GM23248 (cell line): ENCODE results near the gene FSTL4. TPM values are rescaled to one million over a fixed set of nuclear protein-coding genes. Genes with fewer than 3 reads are reported as not detected.

ENCODE experiments used
- DNase-seq: peaks from one replicate; pipeline ENCODE4 v3.0.0-alpha.2; 2015
- H2AFZ ChIP-seq: fragments of 200-600 bp; sonication (generic); 2 replicates; pipeline ENCODE4 v1.6.1; 2016; ENCODE audit warnings: antibody characterized with exemption
- H3F3A ChIP-seq: fragments of 200-600 bp; sonication (generic); 2 replicates; pipeline ENCODE4 v1.6.1; 2016; ENCODE audit warnings: mild to moderate bottlenecking, antibody characterized with exemption, mixed run types; ENCODE audit not compliant: insufficient read depth
- H3K27ac ChIP-seq: fragments of 200-600 bp; sonication (generic); 2 replicates; pipeline ENCODE4 v1.5.1; 2016; ENCODE audit warnings: mild to moderate bottlenecking
- H3K27me3 ChIP-seq: fragments of 200-600 bp; sonication (generic); replicated peaks from 2 replicates; pipeline ENCODE4 v1.6.1; 2016; ENCODE audit warnings: mild to moderate bottlenecking; ENCODE audit not compliant: insufficient read depth
- H3K36me3 ChIP-seq: fragments of 200-600 bp; sonication (generic); 2 replicates; pipeline ENCODE4 v1.6.1; 2016; ENCODE audit warnings: low read depth, mild to moderate bottlenecking
- H3K4me1 ChIP-seq: fragments of 200-600 bp; sonication (generic); 2 replicates; pipeline ENCODE4 v1.6.1; 2016; ENCODE audit warnings: mild to moderate bottlenecking; ENCODE audit not compliant: insufficient read depth
- H3K4me2 ChIP-seq: fragments of 200-600 bp; sonication (generic); one replicate; pipeline ENCODE4 v1.6.1; 2016; ENCODE audit warnings: mild to moderate bottlenecking; ENCODE audit not compliant: unreplicated experiment
- H3K4me3 ChIP-seq: fragments of 200-600 bp; sonication (generic); 2 replicates; pipeline ENCODE4 v1.5.1; 2016; ENCODE audit warnings: mild to moderate bottlenecking
- H3K79me2 ChIP-seq: fragments of 200-600 bp; sonication (generic); 2 replicates; pipeline ENCODE4 v1.6.1; 2016; ENCODE audit warnings: mild to moderate bottlenecking; ENCODE audit not compliant: insufficient read depth
- H3K9ac ChIP-seq: fragments of 200-600 bp; sonication (generic); 2 replicates; pipeline ENCODE4 v1.6.1; 2016; ENCODE audit warnings: mild to moderate bottlenecking
- H3K9me2 ChIP-seq: fragments of 200-600 bp; sonication (generic); 2 replicates; pipeline ENCODE4 v1.6.1; 2016; ENCODE audit warnings: mixed run types, mild to moderate bottlenecking, moderate library complexity; ENCODE audit not compliant: insufficient read depth
- H3K9me3 ChIP-seq: fragments of 200-600 bp; sonication (generic); one replicate; pipeline ENCODE4 v1.6.1; 2017; ENCODE audit warnings: low read depth
- H4K20me1 ChIP-seq: fragments of 200-600 bp; sonication (generic); 2 replicates; pipeline ENCODE4 v1.6.0; 2016; ENCODE audit not compliant: insufficient read depth
- EZH2 ChIP-seq: fragments of 200-600 bp; sonication (generic); IDR thresholded peaks from 2 replicates; pipeline ENCODE4 v1.6.1; 2018; ENCODE audit warnings: antibody characterized with exemption, mild to moderate bottlenecking; ENCODE audit not compliant: insufficient read depth, poor library complexity, severe bottlenecking
- EZH2phosphoT487 ChIP-seq: fragments of 200-600 bp; sonication (generic); IDR thresholded peaks from 2 replicates; pipeline ENCODE4 v1.6.1; 2018; ENCODE audit warnings: antibody characterized with exemption, moderate library complexity, mild to moderate bottlenecking, low read depth; ENCODE audit not compliant: insufficient read depth
- WGBS, 2 experiments: methylation state at CpG; one replicate each; pipeline ENCODE4 v1.1.6; 2015 to 2017; ENCODE audit warnings: low lambda C conversion rate in 2 of 2, low coverage in 1 of 2; ENCODE audit errors: missing lambda C conversion rate in 2 of 2; 5-methylcytosine and 5-hydroxymethylcytosine counted together
- in situ Hi-C: fragments of 300-500 bp; cut with MboI; formaldehyde crosslinking; loops from 2 replicates; pipeline ENCODE4 v1.15.0; 2020
- polyA plus RNA-seq: library from polyadenylated mRNA; unstranded; fragments of >200 nt; fragmentation: Nextera tagmentation; extraction: Ambion mirVana; gene quantifications from 2 replicates; pipeline ENCODE4 v1.2.1, GENCODE V29; 2016
- total RNA-seq: library from RNA; depleted of rRNA; stranded (reverse); fragments of >200 nt; shearing (Covaris generic); gene quantifications from 2 replicates; pipeline ENCODE4 v1.2.3, GENCODE V29; 2014

Gene FSTL4
- total and polyA plus RNA-seq, 2 experiments from 2014 or later, result not detected

- no peaks in the 10 kb centered on the region; the same call in 1 of the 2 replicates for H3K4me1 ChIP-seq
- H3K4me2 ChIP-seq, result no peak overlapping the region
- no peak overlapping the region for H2AFZ ChIP-seq
- H3K27ac ChIP-seq, result no peak overlapping the region
- no peaks in the 10 kb centered on the region for H3K36me3 ChIP-seq
- H3K9ac ChIP-seq, result no peak overlapping the region
- H3K4me3 ChIP-seq, result no peak overlapping the region
- H3K9me2 ChIP-seq, result no peaks in the 10 kb centered on the region
- H3F3A ChIP-seq, result peaks cover 7% of the 10 kb centered on the region; the same call in 1 of the 2 replicates
- in situ Hi-C loops, result no loop called here
- H3K9me3 ChIP-seq, result no peaks in the 10 kb centered on the region
- H3K79me2 ChIP-seq, result no peaks in the 10 kb centered on the region
- DNase-seq, result peak; percentile 70
- no peaks in the 10 kb centered on the region for H3K27me3 ChIP-seq
- TF ChIP-seq EZH2 (no peak), EZH2phosphoT487 (no peak)
- H4K20me1 ChIP-seq, result no peaks in the 10 kb centered on the region
- WGBS, 2 experiments, result 10 to 18% methylated on average over 8 of the region's 8 CpGs
Observed at GRCh38 chr5:133273661-133274596, 338.4 kb downstream of the FSTL4 start.

GRCh38 chr5:133272345-133272744 lies 340.0 kb downstream of the FSTL4 start:
- no peak overlapping the region for H2AFZ ChIP-seq
- no peaks in the 10 kb centered on the region for H4K20me1 ChIP-seq
- H3K9ac ChIP-seq, result no peak overlapping the region
- H3K9me2 ChIP-seq, result no peaks in the 10 kb centered on the region
- TF ChIP-seq EZH2phosphoT487, result no peak
- no peak for TF ChIP-seq EZH2
- H3K4me3 ChIP-seq, result no peak overlapping the region
- no peaks in the 10 kb centered on the region for H3K9me3 ChIP-seq
- no peak overlapping the region for H3K4me2 ChIP-seq
- DNase-seq, result no peak
- H3K36me3 ChIP-seq, result no peaks in the 10 kb centered on the region
- peaks cover 7% of the 10 kb centered on the region; the same call in 1 of the 2 replicates for H3F3A ChIP-seq
- in situ Hi-C loops, result no loop called here
- no peaks in the 10 kb centered on the region; the same call in 1 of the 2 replicates for H3K4me1 ChIP-seq
- no peaks in the 10 kb centered on the region for H3K79me2 ChIP-seq
- WGBS, 2 experiments, result 37 to 38% methylated on average over 16 of the region's 16 CpGs
- H3K27me3 ChIP-seq, result no peaks in the 10 kb centered on the region
- no peak overlapping the region for H3K27ac ChIP-seq

- in situ Hi-C loops, result no loop called here
- no peak for DNase-seq
Observed at GRCh38 chr5:133271606-133272005, 340.7 kb downstream of the FSTL4 start.

GRCh38 chr5:133269691-133270090 lies 342.6 kb downstream of the FSTL4 start:
- Histone ChIP-seq H3K27ac (no peak overlapping the region), H2AFZ (no peak overlapping the region), H3K36me3 (no peaks in the 10 kb centered on the region), H3F3A (peaks cover 7% of the 10 kb centered on the region; the same call in 1 of the 2 replicates), H4K20me1 (no peaks in the 10 kb centered on the region), H3K27me3 (no peaks in the 10 kb centered on the region), H3K79me2 (no peaks in the 10 kb centered on the region), H3K9ac (no peak overlapping the region), H3K4me1 (no peaks in the 10 kb centered on the region; the same call in 1 of the 2 replicates), H3K4me2 (no peak overlapping the region), H3K4me3 (no peak overlapping the region), H3K9me2 (no peaks in the 10 kb centered on the region), H3K9me3 (no peaks in the 10 kb centered on the region)
- in situ Hi-C loops, result no loop called here
- no peak for DNase-seq
- WGBS, 2 experiments, result 59 to 62% methylated on average over 4 to 5 of the region's 5 CpGs
- TF ChIP-seq EZH2phosphoT487 (no peak), EZH2 (no peak)

More at GRCh38 chr5:133271606-133272005, 340.7 kb downstream of the FSTL4 start:
- no peak overlapping the region for H3K27ac ChIP-seq
- TF ChIP-seq EZH2, result no peak
- TF ChIP-seq EZH2phosphoT487, result no peak
- H3K4me3 ChIP-seq, result no peak overlapping the region
- H2AFZ ChIP-seq, result no peak overlapping the region
- H3K79me2 ChIP-seq, result no peaks in the 10 kb centered on the region
- no peaks in the 10 kb centered on the region; the same call in 1 of the 2 replicates for H3K4me1 ChIP-seq
- peaks cover 7% of the 10 kb centered on the region; the same call in 1 of the 2 replicates for H3F3A ChIP-seq
- WGBS, 2 experiments, result 79 to 86% methylated on average over 5 of the region's 5 CpGs
- no peaks in the 10 kb centered on the region for H3K27me3 ChIP-seq
- no peaks in the 10 kb centered on the region for H3K9me2 ChIP-seq
- H3K9ac ChIP-seq, result no peak overlapping the region
- no peaks in the 10 kb centered on the region for H3K9me3 ChIP-seq
- no peak overlapping the region for H3K4me2 ChIP-seq
- H4K20me1 ChIP-seq, result no peaks in the 10 kb centered on the region
- H3K36me3 ChIP-seq, result no peaks in the 10 kb centered on the region
